Ectodermal cell (in vitro differentiated cells): ENCODE results near the gene TSFM.

ENCODE experiments used
- H3K27ac ChIP-seq: 2 replicates; pipeline ENCODE4 v1.7.0; 2013; ENCODE audit warnings: mild to moderate bottlenecking, low read depth, low read length; ENCODE audit not compliant: insufficient read depth, poor library complexity, severe bottlenecking
- H3K27me3 ChIP-seq: 2 replicates; pipeline ENCODE4 v1.7.0; 2013; ENCODE audit warnings: mild to moderate bottlenecking, low read length; ENCODE audit not compliant: insufficient read depth, control insufficient read depth, poor library complexity, severe bottlenecking
- H3K36me3 ChIP-seq: one replicate; pipeline ENCODE4 v1.7.0; 2013; ENCODE audit warnings: low read length; ENCODE audit not compliant: control insufficient read depth, insufficient read depth
- H3K4me1 ChIP-seq: one replicate; pipeline ENCODE4 v1.7.0; 2013; ENCODE audit warnings: low read length; ENCODE audit not compliant: control insufficient read depth, insufficient read depth
- H3K4me3 ChIP-seq: 2 replicates; pipeline ENCODE4 v1.7.0; 2013; ENCODE audit warnings: low read depth, low read length, control low read depth; ENCODE audit not compliant: insufficient read depth
- H3K9me3 ChIP-seq: 2 replicates; pipeline ENCODE4 v1.7.0; 2013; ENCODE audit warnings: mild to moderate bottlenecking, low read length, moderate library complexity; ENCODE audit not compliant: control insufficient read depth
- WGBS, 2 experiments: methylation state at CpG; one replicate each; pipeline ENCODE4 v1.1.7; 2013; ENCODE audit warnings: missing lambda C conversion rate in 2 of 2; 5-methylcytosine and 5-hydroxymethylcytosine counted together

TSFM gene

GRCh38 chr12:57755454-57756372, 26.9 kb upstream of the TSFM start:
- Histone ChIP-seq H3K27ac (no peak overlapping the region), H3K4me3 (peak overlapping the region; percentile 51), H3K36me3 (peaks cover 3% of the 10 kb centered on the region), H3K4me1 (peaks cover 28% of the 10 kb centered on the region), H3K27me3 (peaks cover 43% of the 10 kb centered on the region), H3K9me3 (no peaks in the 10 kb centered on the region)
- WGBS, 2 experiments = 0% methylated on average over 71 to 76 of the region's 76 CpGs

GRCh38 chr12:57756406-57757341, 25.9 kb upstream of the TSFM start:
- H3K27me3 ChIP-seq = peaks cover 43% of the 10 kb centered on the region
- no peaks in the 10 kb centered on the region for H3K36me3 ChIP-seq
- H3K4me1 ChIP-seq = peaks cover 23% of the 10 kb centered on the region
- no peak overlapping the region for H3K27ac ChIP-seq
- 17% methylated on average over 17 of the region's 22 CpGs for WGBS, 2 experiments
- no peaks in the 10 kb centered on the region for H3K9me3 ChIP-seq
- peak overlapping the region; percentile 51 for H3K4me3 ChIP-seq

- no peak overlapping the region for H3K4me3 ChIP-seq
- no peak overlapping the region for H3K27ac ChIP-seq
- H3K4me1 ChIP-seq = peaks cover 21% of the 10 kb centered on the region
- no peaks in the 10 kb centered on the region for H3K36me3 ChIP-seq
- no peaks in the 10 kb centered on the region for H3K9me3 ChIP-seq
- peaks cover 44% of the 10 kb centered on the region for H3K27me3 ChIP-seq
- WGBS, 2 experiments = 92% methylated on average over 3 to 4 of the region's 4 CpGs
Observed at GRCh38 chr12:57757771-57758170, 24.8 kb upstream of the TSFM start.

- Histone ChIP-seq H3K9me3 (no peaks in the 10 kb centered on the region), H3K27ac (no peak overlapping the region), H3K4me3 (no peak overlapping the region), H3K4me1 (peaks cover 16% of the 10 kb centered on the region), H3K27me3 (peaks cover 48% of the 10 kb centered on the region), H3K36me3 (no peaks in the 10 kb centered on the region)
- WGBS, 2 experiments = 90 to 93% methylated on average over 25 of the region's 25 CpGs
Observed at GRCh38 chr12:57758552-57759359, 23.8 kb upstream of the TSFM start.

- WGBS, 2 experiments = 34 to 39% methylated on average over 3 of the region's 3 CpGs
- Histone ChIP-seq H3K36me3 (no peaks in the 10 kb centered on the region), H3K4me3 (no peak overlapping the region), H3K4me1 (peaks cover 9% of the 10 kb centered on the region), H3K27me3 (peaks cover 48% of the 10 kb centered on the region), H3K9me3 (no peaks in the 10 kb centered on the region), H3K27ac (no peak overlapping the region)
Observed at GRCh38 chr12:57759360-57759980, 23.1 kb upstream of the TSFM start.

GRCh38 chr12:57760347-57760982, 22.1 kb upstream of the TSFM start:
- H3K9me3 ChIP-seq = no peaks in the 10 kb centered on the region
- WGBS, 2 experiments = 85% methylated on average over 3 of the region's 3 CpGs
- H3K4me3 ChIP-seq = no peak overlapping the region
- H3K27ac ChIP-seq = no peak overlapping the region
- peaks cover 9% of the 10 kb centered on the region for H3K4me1 ChIP-seq
- H3K27me3 ChIP-seq = peaks cover 48% of the 10 kb centered on the region
- no peaks in the 10 kb centered on the region for H3K36me3 ChIP-seq

- Histone ChIP-seq H3K36me3 (no peaks in the 10 kb centered on the region), H3K27me3 (peaks cover 48% of the 10 kb centered on the region), H3K9me3 (no peaks in the 10 kb centered on the region), H3K4me3 (no peak overlapping the region), H3K27ac (no peak overlapping the region), H3K4me1 (peaks cover 9% of the 10 kb centered on the region)
- 90% methylated on average over 4 of the region's 4 CpGs for WGBS, 2 experiments
Observed at GRCh38 chr12:57761391-57761998, 21.1 kb upstream of the TSFM start.

GRCh38 chr12:57762463-57762862, 20.1 kb upstream of the TSFM start:
- no peaks in the 10 kb centered on the region for H3K9me3 ChIP-seq
- H3K4me3 ChIP-seq = no peak overlapping the region
- peaks cover 48% of the 10 kb centered on the region for H3K27me3 ChIP-seq
- WGBS, 2 experiments = 87 to 89% methylated on average over 2 of the region's 2 CpGs
- no peak overlapping the region for H3K27ac ChIP-seq
- no peaks in the 10 kb centered on the region for H3K36me3 ChIP-seq
- peaks cover 16% of the 10 kb centered on the region for H3K4me1 ChIP-seq
